Measurements from ENCODE around the gene SMCO2. TPM values are rescaled to one million over a fixed set of nuclear protein-coding genes. Genes with fewer than 3 reads are reported as not detected.

The SMCO2 gene
- total and polyA plus RNA-seq, 9 of the 15 experiments (the other 6 are each of a cell fraction or from before 2014, with no cell fraction given): not detected

DNA sequence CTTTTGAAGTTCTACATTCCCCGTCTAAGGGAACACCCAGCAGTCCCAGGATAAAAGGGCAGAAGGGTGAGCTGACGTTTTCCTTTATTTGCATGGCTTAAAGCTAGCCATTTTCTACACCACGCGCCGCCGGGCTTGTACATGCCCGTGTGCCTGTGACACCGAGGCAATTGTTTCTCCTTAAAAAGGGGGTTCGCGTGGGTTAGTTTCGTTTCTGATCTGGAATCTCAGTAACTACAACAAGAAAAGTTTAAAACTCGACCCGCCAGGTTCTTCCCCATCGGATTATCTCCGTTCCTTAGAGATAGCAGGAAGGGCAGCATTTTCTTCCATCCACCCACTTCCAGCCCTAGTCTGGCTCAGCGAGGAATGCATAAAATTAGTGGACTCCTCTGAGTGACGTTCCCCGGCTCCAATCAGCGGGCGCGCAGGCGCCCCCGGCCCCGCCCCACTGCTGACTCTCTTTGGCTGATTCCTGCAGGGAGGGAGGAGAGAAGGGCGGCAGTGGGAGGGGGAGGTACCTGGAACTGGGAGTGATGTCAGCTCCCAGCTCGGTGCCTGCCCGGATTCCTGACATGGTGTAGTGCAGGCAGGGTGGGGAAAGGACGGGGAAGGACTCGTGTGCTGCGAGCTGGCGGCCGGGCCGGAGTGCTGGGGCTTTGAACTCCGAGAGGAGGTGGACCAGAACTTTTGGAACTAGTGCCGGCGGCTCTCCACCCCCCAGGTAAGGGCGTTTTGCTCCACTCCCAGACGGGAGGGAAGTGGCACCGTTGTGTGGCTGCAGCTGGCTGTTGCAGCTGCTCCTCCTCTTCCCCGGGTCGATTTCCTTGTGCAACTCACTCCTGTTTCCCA is 77.3 kb downstream of the SMCO2 start, which contains the start of gene PPFIBP1 (continued):
- TF ChIP-seq NRF1 (conservative IDR thresholded peaks at IDR 0.05 in 1 of 2, IDR thresholded peaks at IDR 0.05 in 1 of 2) (peak; percentile 82 to 84), ZNF76 (CRISPR knock-in tag; IDR thresholded peaks at IDR 0.05; ENCODE audit: borderline replicate concordance) (no peak), ZNF143 (CRISPR knock-in tag; IDR thresholded peaks at IDR 0.05) (no peak), CREM (IDR thresholded peaks at IDR 0.05; ENCODE audit: low read depth) (peak; percentile 62), L3MBTL2 (IDR thresholded peaks at IDR 0.05) (peak; percentile 60; the same call in 1 of the 2 replicates), FOSL1 (tag; conservative IDR thresholded peaks at IDR 0.05) (no peak), ETV5 (CRISPR knock-in tag; IDR thresholded peaks at IDR 0.05; ENCODE audit: low read depth) (no peak), SP2 (IDR thresholded peaks at IDR 0.05; ENCODE audit: extremely low read depth, low read depth, low read length, poor library complexity, severe bottlenecking) (peak; percentile 86), ZKSCAN1 (IDR thresholded peaks at IDR 0.05; ENCODE audit: low read depth, low read length) (no peak), SOX6 (IDR thresholded peaks at IDR 0.05) (no peak), NR2F6 (CRISPR knock-in tag; IDR thresholded peaks at IDR 0.05) (no peak), NBN (IDR thresholded peaks at IDR 0.05; ENCODE audit: low read depth) (no peak), RFX5 (IDR thresholded peaks at IDR 0.05; ENCODE audit: low read depth, low read length) (no peak), PCBP1 (IDR thresholded peaks at IDR 0.05; ENCODE audit: low read depth, low read length, poor library complexity, severe bottlenecking) (no peak)
- TF ChIP-seq, protein P1, sequence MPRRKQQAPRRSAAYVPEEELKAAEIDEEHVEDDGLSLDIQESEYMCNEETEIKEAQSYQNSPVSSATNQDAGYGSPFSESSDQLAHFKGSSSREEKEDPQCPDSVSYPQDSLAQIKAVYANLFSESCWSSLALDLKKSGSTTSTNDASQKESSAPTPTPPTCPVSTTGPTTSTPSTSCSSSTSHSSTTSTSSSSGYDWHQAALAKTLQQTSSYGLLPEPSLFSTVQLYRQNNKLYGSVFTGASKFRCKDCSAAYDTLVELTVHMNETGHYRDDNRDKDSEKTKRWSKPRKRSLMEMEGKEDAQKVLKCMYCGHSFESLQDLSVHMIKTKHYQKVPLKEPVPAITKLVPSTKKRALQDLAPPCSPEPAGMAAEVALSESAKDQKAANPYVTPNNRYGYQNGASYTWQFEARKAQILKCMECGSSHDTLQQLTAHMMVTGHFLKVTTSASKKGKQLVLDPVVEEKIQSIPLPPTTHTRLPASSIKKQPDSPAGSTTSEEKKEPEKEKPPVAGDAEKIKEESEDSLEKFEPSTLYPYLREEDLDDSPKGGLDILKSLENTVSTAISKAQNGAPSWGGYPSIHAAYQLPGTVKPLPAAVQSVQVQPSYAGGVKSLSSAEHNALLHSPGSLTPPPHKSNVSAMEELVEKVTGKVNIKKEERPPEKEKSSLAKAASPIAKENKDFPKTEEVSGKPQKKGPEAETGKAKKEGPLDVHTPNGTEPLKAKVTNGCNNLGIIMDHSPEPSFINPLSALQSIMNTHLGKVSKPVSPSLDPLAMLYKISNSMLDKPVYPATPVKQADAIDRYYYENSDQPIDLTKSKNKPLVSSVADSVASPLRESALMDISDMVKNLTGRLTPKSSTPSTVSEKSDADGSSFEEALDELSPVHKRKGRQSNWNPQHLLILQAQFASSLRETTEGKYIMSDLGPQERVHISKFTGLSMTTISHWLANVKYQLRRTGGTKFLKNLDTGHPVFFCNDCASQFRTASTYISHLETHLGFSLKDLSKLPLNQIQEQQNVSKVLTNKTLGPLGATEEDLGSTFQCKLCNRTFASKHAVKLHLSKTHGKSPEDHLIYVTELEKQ (CRISPR knock-in tag; IDR thresholded peaks at IDR 0.05): no peak
- TF ChIP-seq, protein P2, sequence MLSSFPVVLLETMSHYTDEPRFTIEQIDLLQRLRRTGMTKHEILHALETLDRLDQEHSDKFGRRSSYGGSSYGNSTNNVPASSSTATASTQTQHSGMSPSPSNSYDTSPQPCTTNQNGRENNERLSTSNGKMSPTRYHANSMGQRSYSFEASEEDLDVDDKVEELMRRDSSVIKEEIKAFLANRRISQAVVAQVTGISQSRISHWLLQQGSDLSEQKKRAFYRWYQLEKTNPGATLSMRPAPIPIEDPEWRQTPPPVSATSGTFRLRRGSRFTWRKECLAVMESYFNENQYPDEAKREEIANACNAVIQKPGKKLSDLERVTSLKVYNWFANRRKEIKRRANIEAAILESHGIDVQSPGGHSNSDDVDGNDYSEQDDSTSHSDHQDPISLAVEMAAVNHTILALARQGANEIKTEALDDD (IDR thresholded peaks at IDR 0.05): no peak
- TF ChIP-seq, protein P3, sequence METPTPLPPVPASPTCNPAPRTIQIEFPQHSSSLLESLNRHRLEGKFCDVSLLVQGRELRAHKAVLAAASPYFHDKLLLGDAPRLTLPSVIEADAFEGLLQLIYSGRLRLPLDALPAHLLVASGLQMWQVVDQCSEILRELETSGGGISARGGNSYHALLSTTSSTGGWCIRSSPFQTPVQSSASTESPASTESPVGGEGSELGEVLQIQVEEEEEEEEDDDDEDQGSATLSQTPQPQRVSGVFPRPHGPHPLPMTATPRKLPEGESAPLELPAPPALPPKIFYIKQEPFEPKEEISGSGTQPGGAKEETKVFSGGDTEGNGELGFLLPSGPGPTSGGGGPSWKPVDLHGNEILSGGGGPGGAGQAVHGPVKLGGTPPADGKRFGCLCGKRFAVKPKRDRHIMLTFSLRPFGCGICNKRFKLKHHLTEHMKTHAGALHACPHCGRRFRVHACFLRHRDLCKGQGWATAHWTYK (CRISPR knock-in tag; IDR thresholded peaks at IDR 0.05): no peak; the same call in 1 of the 2 replicates
- TF ChIP-seq, protein P4, sequence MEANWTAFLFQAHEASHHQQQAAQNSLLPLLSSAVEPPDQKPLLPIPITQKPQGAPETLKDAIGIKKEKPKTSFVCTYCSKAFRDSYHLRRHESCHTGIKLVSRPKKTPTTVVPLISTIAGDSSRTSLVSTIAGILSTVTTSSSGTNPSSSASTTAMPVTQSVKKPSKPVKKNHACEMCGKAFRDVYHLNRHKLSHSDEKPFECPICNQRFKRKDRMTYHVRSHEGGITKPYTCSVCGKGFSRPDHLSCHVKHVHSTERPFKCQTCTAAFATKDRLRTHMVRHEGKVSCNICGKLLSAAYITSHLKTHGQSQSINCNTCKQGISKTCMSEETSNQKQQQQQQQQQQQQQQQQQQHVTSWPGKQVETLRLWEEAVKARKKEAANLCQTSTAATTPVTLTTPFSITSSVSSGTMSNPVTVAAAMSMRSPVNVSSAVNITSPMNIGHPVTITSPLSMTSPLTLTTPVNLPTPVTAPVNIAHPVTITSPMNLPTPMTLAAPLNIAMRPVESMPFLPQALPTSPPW (CRISPR knock-in tag; IDR thresholded peaks at IDR 0.05): peak; percentile 89
- TF ChIP-seq, protein P5, sequence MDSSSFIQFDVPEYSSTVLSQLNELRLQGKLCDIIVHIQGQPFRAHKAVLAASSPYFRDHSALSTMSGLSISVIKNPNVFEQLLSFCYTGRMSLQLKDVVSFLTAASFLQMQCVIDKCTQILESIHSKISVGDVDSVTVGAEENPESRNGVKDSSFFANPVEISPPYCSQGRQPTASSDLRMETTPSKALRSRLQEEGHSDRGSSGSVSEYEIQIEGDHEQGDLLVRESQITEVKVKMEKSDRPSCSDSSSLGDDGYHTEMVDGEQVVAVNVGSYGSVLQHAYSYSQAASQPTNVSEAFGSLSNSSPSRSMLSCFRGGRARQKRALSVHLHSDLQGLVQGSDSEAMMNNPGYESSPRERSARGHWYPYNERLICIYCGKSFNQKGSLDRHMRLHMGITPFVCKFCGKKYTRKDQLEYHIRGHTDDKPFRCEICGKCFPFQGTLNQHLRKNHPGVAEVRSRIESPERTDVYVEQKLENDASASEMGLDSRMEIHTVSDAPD (CRISPR knock-in tag; IDR thresholded peaks at IDR 0.05): no peak

All from K562 (cell line).